WTC11 (cell line): ENCODE data around the gene MPND. TPM values are rescaled to one million over a fixed set of nuclear protein-coding genes. Genes with fewer than 3 reads are reported as not detected.

ENCODE experiments used
- AR ChIP-seq: fragments of 250-450 bp; sonication (Bioruptor Pico); IDR thresholded peaks from 2 replicates; pipeline ENCODE4 v1.9.0; 2021; ENCODE audit warnings: mild to moderate bottlenecking
- CBFB ChIP-seq: sonication (generic); formaldehyde crosslinking; IDR thresholded peaks from 2 replicates; pipeline ENCODE4 v1.8.1; 2022; ENCODE audit warnings: mild to moderate bottlenecking, low read depth, missing genetic modification reagents
- CREB1 ChIP-seq: sonication (generic); formaldehyde crosslinking; IDR thresholded peaks from 2 replicates; pipeline ENCODE4 v1.8.0; 2023; ENCODE audit warnings: mild to moderate bottlenecking, missing genetic modification reagents
- CREM ChIP-seq: sonication (generic); formaldehyde crosslinking; IDR thresholded peaks from 2 replicates; pipeline ENCODE4 v1.8.1; 2022; ENCODE audit warnings: mild to moderate bottlenecking, missing genetic modification reagents, moderate library complexity
- E2F1 ChIP-seq: sonication (generic); formaldehyde crosslinking; IDR thresholded peaks from 2 replicates; pipeline ENCODE4 v1.8.0; 2022; ENCODE audit warnings: mild to moderate bottlenecking, missing genetic modification reagents
- E2F5 ChIP-seq: sonication (generic); formaldehyde crosslinking; IDR thresholded peaks from 2 replicates; pipeline ENCODE4 v1.8.1; 2022; ENCODE audit warnings: mild to moderate bottlenecking, moderate library complexity, missing genetic modification reagents
- EMX1 ChIP-seq: fragments of 250-450 bp; sonication (Bioruptor Pico); IDR thresholded peaks from 2 replicates; pipeline ENCODE4 v1.8.0; 2021; ENCODE audit warnings: mild to moderate bottlenecking
- MLX ChIP-seq: sonication (generic); formaldehyde crosslinking; IDR thresholded peaks from 2 replicates; pipeline ENCODE4 v1.8.1; 2023; ENCODE audit warnings: mild to moderate bottlenecking, missing genetic modification reagents, moderate library complexity
- MXD4 ChIP-seq: fragments of 250-450 bp; sonication (Bioruptor Pico); IDR thresholded peaks from 2 replicates; pipeline ENCODE4 v1.8.0; 2021; ENCODE audit warnings: mild to moderate bottlenecking, moderate library complexity, borderline replicate concordance
- NFATC4 ChIP-seq: fragments of 250-450 bp; sonication (Bioruptor Pico); IDR thresholded peaks from 2 replicates; pipeline ENCODE4 v1.9.0; 2021; ENCODE audit warnings: mild to moderate bottlenecking
- NR1H2 ChIP-seq: sonication (generic); formaldehyde crosslinking; IDR thresholded peaks from 2 replicates; pipeline ENCODE4 v1.9.0; 2021; ENCODE audit warnings: mild to moderate bottlenecking, moderate library complexity, missing genetic modification reagents
- NR3C1 ChIP-seq: sonication (generic); formaldehyde crosslinking; conservative IDR thresholded peaks from 2 replicates; pipeline ENCODE4 v1.8.1; 2023; ENCODE audit warnings: low read depth, mild to moderate bottlenecking, missing genetic modification reagents
- OVOL2 ChIP-seq: fragments of 250-450 bp; sonication (Bioruptor Pico); IDR thresholded peaks from 2 replicates; pipeline ENCODE4 v1.9.0; 2021; ENCODE audit warnings: mild to moderate bottlenecking, borderline replicate concordance
- PRRX2 ChIP-seq: fragments of 250-450 bp; sonication (Bioruptor Pico); IDR thresholded peaks from 2 replicates; pipeline ENCODE4 v1.8.0; 2021; ENCODE audit warnings: mild to moderate bottlenecking
- RELA ChIP-seq: sonication (generic); formaldehyde crosslinking; IDR thresholded peaks from 2 replicates; pipeline ENCODE4 v1.8.1; 2022; ENCODE audit warnings: missing genetic modification reagents, mild to moderate bottlenecking, borderline replicate concordance
- SMAD4 ChIP-seq: sonication (generic); formaldehyde crosslinking; IDR thresholded peaks from 2 replicates; pipeline ENCODE4 v1.8.0; 2022; ENCODE audit warnings: mild to moderate bottlenecking, missing genetic modification reagents
- TEAD1 ChIP-seq: sonication (generic); formaldehyde crosslinking; IDR thresholded peaks from 2 replicates; pipeline ENCODE4 v1.8.0; 2022; ENCODE audit warnings: mild to moderate bottlenecking, missing genetic modification reagents
- TEAD4 ChIP-seq: sonication (generic); formaldehyde crosslinking; IDR thresholded peaks from 2 replicates; pipeline ENCODE4 v1.8.0; 2022; ENCODE audit warnings: mild to moderate bottlenecking, missing genetic modification reagents
- USF1 ChIP-seq: sonication (generic); formaldehyde crosslinking; IDR thresholded peaks from 2 replicates; pipeline ENCODE4 v1.8.0; 2022; ENCODE audit warnings: mild to moderate bottlenecking, missing genetic modification reagents
- ZBTB43 ChIP-seq: sonication (generic); formaldehyde crosslinking; IDR thresholded peaks from 2 replicates; pipeline ENCODE4 v1.8.1; 2023; ENCODE audit warnings: mild to moderate bottlenecking, missing genetic modification reagents
- ZNF138 ChIP-seq: sonication (generic); formaldehyde crosslinking; conservative IDR thresholded peaks from 2 replicates; pipeline ENCODE4 v1.8.1; 2022; ENCODE audit warnings: mild to moderate bottlenecking, moderate library complexity, missing genetic modification reagents
- ZNF219 ChIP-seq: sonication (generic); formaldehyde crosslinking; IDR thresholded peaks from 2 replicates; pipeline ENCODE4 v1.8.0; 2023; ENCODE audit warnings: missing genetic modification reagents, mild to moderate bottlenecking, borderline replicate concordance
- ZNF425 ChIP-seq: fragments of 250-450 bp; sonication (Bioruptor Pico); conservative IDR thresholded peaks from 2 replicates; pipeline ENCODE4 v1.9.0; 2021; ENCODE audit warnings: mild to moderate bottlenecking
- ZNF512 ChIP-seq: sonication (generic); formaldehyde crosslinking; IDR thresholded peaks from 2 replicates; pipeline ENCODE4 v1.8.1; 2022; ENCODE audit warnings: missing genetic modification reagents, borderline replicate concordance
- ZNF671 ChIP-seq: fragments of 250-450 bp; sonication (Bioruptor Pico); IDR thresholded peaks from 2 replicates; pipeline ENCODE4 v1.8.0; 2021; ENCODE audit warnings: mild to moderate bottlenecking
- ZSCAN18 ChIP-seq: fragments of 250-450 bp; sonication (Bioruptor Pico); IDR thresholded peaks from 2 replicates; pipeline ENCODE4 v2.1.2; 2022; ENCODE audit warnings: mild to moderate bottlenecking, moderate library complexity
- total RNA-seq: library from RNA; stranded (reverse); gene quantifications from 3 replicates; pipeline ENCODE4 v1.2.3, GENCODE V29; 2021

MPND gene
- total RNA-seq, 1 experiment from 2014 or later = 28.3 TPM

- no peak for TF ChIP-seq MLX
- no peak for TF ChIP-seq NR1H2 (CRISPR knock-in tag)
- no peak for TF ChIP-seq NR3C1 (CRISPR knock-in tag)
- TF ChIP-seq TEAD4 (CRISPR knock-in tag) = no peak
- TF ChIP-seq OVOL2 = no peak
- no peak for TF ChIP-seq ZNF219 (CRISPR knock-in tag)
- TF ChIP-seq TEAD1 = 0 out of 2 replicates have a peak, but pooled peaks have one; percentile 31
- TF ChIP-seq CREM = no peak; the same call in 1 of the 2 replicates
- peak; percentile 99 for TF ChIP-seq ZSCAN18 (CRISPR knock-in tag)
- no peak for TF ChIP-seq CBFB (CRISPR knock-in tag)
- peak; percentile 52 for TF ChIP-seq USF1
- no peak for TF ChIP-seq ZNF138 (CRISPR knock-in tag)
- no peak for TF ChIP-seq RELA (CRISPR knock-in tag)
- no peak for TF ChIP-seq E2F1 (CRISPR knock-in tag)
- TF ChIP-seq ZBTB43 (CRISPR knock-in tag) = no peak
- TF ChIP-seq ZNF425 (CRISPR knock-in tag) = no peak; the same call in 1 of the 2 replicates
- peak; percentile 97 for TF ChIP-seq MXD4 (CRISPR knock-in tag)
- TF ChIP-seq ZNF512 (CRISPR knock-in tag) = no peak
- TF ChIP-seq E2F5 (CRISPR knock-in tag) = no peak; the same call in 1 of the 2 replicates
- peak; percentile 67; the same call in 1 of the 2 replicates for TF ChIP-seq EMX1 (CRISPR knock-in tag)
- TF ChIP-seq NFATC4 (CRISPR knock-in tag) = no peak
- 0 out of 2 replicates have a peak, but pooled peaks have one; percentile 80 for TF ChIP-seq PRRX2 (CRISPR knock-in tag)
- TF ChIP-seq SMAD4 = no peak
- no peak for TF ChIP-seq CREB1
- no peak for TF ChIP-seq AR (CRISPR knock-in tag)
- TF ChIP-seq ZNF671 (CRISPR knock-in tag) = peak; percentile 70; the same call in 1 of the 2 replicates
Observed at GRCh38 chr19:4342615-4343369, 570 bp upstream of the MPND start (continued).
